DMS79 (cell line): ENCODE data around the gene CHST8.
"Not testable (repeated sequence)": the region's sequence is repeated elsewhere in the genome, so short reads cannot be mapped to it uniquely, and the experiment has no call there.

Experiments
- DNase-seq: peaks from one replicate; lab custom pipeline; 2025; lab: John Stamatoyannopoulos, UW

Gene CHST8, protein sequence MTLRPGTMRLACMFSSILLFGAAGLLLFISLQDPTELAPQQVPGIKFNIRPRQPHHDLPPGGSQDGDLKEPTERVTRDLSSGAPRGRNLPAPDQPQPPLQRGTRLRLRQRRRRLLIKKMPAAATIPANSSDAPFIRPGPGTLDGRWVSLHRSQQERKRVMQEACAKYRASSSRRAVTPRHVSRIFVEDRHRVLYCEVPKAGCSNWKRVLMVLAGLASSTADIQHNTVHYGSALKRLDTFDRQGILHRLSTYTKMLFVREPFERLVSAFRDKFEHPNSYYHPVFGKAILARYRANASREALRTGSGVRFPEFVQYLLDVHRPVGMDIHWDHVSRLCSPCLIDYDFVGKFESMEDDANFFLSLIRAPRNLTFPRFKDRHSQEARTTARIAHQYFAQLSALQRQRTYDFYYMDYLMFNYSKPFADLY

DNA sequence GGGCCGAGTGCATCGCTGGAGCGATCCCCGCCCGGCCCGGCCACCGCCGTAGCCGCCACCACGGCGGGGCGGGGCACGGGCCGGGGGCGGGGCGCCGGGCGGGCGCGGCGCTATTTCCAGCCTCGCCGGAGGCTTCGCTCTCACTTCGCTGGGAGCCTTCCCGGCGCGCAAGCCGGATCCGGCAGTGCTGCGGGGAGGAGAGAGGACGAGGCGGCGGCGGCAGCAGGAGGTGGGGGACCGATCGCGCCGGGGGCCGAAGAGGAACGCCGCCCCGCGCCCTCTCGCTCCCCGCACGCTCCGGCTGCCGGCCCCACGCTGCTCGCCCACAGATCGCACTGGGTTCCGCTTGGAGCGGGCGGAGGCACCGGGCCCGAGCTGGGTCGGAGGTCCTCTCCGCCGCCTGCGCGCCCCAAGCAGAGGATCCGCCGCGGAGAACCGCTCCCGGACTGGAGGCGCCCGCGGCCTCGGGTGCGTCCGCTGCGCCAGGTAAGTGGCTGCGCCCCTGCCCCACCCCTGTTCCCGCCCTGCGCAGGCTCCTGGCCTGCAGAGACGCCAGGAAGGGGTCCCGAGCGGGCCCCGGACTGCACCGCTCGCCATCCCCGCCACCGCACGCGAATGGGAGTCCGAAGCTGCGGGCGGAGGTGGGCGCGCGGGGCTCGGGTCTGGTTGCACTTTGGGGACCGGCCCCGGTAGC is at the start of gene CHST8:
TSS of gene CHST8 (plus strand) at position 143 of the 694 bp plus-strand sequence. CDS start 67,309 bp downstream, outside the sequence.
- peak; percentile 14 for DNase-seq

DNA sequence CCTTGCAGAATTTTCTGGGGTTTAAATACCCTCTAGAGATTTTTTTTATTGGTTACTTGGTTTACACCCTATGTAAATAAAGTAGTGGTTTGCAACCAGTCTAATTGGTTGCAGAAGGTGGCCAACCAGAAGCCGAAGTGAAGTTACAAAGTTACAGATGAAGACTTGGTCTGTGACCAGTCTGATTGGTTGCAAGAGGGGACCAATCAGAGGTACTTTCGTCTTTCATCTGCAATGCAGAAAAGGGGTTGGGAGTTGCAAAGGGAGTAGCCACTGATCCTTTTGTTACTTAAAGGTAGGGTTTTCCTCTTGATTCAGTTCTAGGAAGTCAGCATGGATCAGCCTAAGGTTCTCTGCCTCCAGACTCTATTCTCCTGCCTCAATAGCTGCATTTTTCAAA is 48.8 kb upstream of the CHST8 start:
- no peak for DNase-seq

DNA sequence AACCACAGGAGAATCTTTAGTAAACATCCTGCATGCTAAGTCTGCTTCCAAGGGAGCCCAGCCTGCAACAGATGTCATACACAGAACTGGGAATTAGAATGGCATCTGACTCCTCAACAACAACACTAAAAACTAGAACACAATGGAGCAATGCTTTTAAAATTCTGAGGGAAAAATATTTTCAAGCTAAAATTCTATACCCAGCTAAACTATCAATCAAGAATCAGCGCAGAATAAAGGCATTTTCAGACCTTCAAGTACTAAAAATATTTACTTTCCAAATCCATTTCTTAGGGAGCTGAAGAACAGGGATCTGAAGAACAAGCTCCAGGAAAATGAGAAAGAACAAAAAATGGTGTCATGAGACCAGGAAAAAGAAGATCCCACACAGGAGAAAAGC is 46.9 kb upstream of the CHST8 start:
- no peak for DNase-seq

DNA sequence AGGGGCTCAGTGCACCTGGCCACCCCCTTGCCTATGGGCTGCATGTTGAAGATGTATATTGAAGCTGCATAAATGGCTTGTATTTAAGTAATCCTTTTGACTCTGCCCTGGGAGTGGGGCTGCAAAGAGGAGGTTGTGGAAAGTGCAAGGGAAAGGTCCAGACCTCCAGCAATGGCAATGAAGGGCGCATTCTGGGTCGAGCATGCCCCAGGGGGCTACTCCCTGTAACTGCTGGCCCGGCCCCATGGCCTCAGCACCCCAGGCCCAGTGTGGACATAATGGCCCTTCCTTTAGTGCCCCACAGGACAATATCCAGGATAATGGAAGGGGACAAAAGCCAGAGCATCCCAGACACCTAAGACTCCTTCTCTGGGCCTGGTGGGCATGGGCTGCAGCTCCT is 43.1 kb upstream of the CHST8 start:
- no peak for DNase-seq

DNA sequence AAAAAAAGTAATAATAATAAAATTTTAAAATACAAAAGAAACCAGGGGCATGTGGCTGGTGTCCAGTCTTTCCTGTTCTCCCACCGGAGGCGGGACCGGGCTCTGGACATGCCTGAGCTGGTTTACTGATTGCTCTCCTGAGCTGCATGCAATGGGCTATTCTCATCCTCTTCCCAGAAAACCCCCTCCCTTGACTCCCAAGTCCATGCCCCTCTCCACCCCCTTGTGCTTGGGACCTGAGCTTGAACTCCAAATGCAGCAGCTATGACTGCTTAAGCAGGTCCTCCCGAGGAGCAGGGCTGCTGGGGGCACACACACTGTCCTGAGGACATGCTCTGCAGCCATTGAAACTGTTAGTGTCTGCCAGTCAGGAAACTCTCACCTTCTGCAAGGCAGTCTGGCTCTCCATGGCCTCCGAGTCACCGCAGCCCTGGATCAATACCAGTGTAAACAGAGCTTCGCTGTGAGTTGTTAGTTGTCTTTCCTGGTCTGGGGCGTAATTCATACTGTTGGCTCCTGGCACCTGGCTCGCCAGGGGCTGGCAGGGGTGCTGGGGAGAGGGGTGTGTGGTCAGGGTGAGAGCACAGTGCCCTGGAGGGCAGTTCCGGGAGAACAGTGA is 41.6 kb upstream of the CHST8 start:
- peak; percentile 1 for DNase-seq

DNA sequence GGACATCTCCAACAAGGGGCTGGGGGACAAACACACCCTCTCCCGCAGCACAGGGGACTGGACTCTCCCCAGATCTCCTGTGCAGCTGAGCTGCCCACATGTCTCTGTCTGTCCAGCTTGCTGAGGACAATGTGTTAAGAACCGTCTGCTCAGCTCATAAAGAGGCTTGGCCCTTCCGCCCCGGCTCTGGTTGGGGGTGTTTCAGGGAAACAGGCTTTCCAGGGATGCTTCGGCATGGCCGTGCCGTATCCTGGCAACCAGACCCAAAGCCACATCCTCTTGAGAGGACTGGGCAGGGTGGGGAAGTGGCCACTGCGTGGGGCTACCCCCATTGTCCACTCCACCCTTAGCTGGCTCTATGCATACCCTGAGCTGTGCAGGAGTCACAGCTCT is 41.1 kb upstream of the CHST8 start:
- no peak for DNase-seq

DNA sequence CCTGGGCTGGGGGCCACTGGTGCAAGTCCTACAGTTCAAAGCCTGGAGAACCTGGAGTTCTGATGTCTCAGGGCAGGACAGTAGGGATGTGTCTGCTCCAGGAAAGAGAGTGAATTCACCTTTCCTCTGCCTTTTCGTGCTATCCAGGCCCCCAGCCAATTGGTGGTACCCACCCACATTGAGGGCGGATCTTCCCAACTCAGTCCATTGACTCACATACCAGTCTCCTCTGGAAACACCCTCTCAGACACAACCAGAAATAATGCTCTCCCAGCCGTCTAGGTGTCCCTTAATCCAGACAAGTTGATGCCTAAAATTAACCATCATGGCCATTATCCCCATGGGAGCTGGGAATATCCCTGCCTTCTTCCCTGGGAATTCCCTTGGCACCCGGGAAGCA is 38.8 kb upstream of the CHST8 start:
- no peak for DNase-seq

DNA sequence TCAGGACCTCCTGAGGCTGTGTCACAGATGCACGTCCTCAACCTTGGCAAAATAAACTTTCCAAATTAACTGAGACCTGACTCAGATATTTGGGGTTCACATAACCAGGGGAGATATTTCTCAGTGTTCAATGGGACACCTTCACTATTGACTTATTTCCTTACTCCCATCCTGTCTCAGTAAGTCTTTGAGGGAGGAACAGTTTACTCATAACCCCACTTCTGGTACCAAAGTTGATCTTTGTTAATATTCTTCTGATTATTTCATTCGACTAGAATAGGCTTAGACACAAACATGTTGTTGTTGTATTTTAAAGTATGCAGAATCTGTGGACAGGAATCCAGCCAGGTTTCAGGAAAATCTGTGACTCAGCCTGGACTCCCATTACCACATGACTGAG is 34.6 kb upstream of the CHST8 start:
- DNase-seq = no peak

DNA sequence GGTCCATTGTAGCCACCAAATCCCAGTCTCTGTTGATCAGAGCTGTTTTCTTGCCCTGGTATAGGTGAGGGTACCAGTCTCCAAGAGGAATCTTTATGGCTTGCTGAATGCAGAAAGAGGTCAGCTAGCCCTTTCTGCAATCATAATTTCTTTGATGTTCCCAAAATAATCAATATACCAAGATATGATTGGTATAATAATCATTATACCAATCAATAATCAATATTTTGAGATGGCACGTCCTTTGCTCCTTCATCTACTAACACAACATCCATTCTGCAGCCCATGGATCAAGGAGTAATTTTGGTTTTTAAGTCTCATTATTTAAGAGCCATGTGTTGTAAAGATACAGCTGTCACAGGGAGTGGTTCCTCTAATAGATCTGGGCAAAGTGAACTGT is 31.5 kb upstream of the CHST8 start:
- DNase-seq = no peak

DNA sequence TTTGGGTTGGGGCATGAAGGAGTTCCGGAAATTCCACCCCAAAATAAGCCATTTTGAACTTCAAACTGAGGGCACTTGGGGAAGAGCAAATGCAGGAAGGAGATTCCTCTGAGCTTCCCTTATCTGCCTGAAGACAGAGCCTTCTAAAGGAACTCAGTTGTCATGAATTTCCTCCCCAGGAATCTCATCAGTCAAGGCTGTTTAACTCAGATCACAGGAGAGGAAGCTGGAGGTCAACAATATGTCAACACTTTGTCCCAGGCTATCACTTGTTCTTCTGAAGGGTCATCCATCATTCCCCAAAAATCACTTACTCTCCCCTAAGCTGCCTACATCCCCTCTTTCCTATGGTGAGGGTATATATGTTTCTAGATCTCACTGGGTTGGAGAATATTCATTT is 26.0 kb upstream of the CHST8 start:
- no peak for DNase-seq

DNA sequence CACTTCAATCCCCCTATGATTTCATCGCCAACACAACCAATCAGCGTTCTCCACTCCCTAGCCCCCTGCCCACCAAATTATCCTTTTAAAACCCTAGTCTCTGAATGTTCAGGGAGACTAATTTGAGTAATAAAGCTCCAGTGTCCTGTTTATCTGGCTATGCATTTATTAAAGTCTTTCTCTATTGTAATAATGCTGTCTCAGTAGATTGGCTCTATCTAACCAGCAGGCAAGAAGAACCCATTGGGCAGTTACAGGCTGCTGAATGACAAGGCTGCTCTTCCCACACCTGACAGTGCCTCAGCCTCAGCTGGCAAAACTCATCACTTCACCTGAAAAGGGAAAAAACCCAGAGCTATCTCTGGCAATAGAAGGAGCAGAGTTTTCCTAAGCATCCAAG is 20.2 kb upstream of the CHST8 start:
- DNase-seq = no peak

DNA sequence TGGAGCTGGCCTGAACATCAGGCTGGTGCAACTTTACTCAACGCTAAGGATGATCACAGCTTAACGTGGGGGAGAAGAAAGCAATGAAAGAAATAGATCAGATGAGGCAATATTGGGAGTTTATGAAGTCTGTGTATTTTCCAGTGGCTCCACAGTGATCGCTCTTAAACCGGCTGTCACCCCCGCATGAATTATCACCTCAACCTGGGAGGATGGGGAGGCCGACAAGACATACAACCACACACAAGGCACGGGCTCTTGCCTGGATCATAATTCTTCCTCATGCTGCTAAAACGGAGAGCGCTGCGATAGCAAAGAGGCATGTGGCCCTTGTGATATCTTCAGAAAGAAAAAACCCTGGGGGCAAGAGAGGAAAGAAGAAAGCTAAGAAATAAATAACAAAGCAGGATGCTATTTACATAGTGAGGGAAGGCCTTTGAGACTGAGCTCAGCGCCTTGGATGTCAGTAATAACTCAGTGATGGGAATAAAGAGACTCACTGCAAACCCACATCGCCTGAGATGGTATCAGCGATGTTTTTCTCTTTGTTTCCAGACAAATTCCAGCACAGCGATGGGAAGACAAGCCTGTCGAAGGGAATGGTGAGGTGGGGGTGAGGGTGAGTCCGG is 19.1 kb upstream of the CHST8 start:
- no peak for DNase-seq

DNA sequence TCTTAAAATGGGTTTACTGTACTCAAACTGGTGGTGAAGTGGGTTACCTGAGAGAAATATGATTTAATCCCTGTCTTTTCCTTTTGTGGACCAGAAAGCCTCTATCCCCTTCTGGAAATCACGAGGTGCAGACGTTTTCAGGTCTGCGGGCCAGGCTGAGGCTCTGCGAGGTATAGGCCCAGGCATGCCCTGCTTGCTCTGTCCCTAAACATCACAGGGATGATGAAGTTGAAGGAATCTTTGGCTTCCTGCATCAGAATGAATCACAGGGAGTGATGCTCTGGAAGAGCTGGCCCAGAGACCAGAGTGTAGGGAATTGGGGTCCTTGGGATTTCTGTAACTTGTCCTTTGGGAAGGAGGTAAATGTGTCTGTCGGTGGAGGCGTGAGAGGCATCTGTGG is 18.4 kb upstream of the CHST8 start:
- DNase-seq = no peak

DNA sequence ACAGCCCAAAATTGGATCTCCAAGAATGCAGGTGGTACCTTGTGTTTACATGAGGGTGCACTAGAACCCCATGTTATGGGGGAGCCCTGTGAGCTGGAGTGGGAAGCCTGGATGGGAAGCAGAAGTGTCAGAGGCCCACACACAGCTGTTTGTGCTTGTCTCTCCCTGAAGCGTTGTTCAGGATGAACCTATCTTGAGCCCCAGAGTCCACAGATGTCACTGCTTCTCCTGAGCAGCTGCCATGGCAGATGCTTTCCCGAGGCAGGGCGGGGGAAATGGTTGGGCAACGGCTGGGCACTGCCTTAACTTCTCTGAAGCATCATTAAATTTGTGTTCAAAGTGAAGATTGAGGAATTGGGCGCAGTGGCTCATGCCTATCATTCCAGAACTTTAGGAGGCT is 17.1 kb upstream of the CHST8 start:
- no peak for DNase-seq

DNA sequence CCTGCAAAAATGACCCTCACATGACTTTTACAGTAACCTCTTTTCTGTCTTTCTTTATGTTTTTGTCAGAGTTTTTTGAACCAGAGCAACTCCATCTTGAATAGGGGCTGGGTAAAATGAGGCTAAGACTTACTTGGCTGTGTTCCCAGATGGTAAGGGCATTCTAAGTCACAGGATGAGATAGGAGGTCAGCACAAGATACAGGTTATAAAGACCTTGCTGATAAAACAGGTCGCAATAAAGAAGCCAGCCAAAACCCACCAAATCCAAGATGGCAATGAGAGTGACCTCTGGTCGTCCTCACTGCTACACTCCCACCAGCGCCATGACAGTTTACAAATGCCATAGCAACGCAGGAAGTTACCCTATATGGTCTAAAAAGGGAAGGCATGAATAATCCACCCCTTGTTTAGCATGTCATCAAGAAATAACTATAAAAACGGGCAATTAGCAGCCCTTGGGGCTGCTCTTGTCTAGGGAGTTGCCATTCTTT is 15.9 kb upstream of the CHST8 start:
- DNase-seq = not testable (repeated sequence)

DNA sequence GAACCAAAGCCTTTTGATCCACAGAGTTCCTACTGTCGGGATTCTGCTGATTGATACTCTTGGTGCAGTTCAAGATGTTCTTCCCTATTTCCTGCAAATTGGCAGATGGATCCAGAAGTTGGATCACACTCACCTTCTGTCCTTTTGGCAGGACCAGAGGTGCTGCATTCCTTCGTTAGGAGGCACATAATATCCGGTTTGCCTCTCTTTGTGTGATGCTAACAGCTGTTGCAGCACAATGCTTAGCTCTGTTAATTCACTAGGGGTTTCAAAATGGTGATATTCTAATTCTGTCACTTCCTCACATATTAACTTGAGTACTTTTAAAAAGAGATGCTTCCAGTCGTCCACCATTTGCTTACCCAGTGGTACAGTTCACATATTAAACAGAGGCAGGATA is 15.2 kb upstream of the CHST8 start:
- DNase-seq = no peak

DNA sequence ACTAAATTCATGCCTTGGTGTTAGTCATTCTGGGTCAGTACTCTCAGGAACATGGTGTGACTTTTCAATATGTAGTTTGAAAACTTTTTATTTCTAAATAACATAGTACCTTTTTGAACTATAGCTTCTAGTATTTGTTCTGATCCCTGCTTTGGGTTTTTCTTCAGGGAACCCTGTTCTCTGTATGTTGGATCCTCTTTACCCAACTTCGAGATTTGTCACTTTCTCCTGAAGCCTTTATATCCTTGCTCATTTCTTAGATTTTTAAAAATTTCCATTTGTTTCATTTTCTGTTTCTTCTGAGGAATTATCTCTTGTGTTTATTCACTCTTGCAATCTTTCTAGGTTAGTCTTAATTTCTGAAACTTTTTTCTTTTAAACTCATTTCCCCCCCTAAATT is 12.4 kb upstream of the CHST8 start:
- no peak for DNase-seq

DNA sequence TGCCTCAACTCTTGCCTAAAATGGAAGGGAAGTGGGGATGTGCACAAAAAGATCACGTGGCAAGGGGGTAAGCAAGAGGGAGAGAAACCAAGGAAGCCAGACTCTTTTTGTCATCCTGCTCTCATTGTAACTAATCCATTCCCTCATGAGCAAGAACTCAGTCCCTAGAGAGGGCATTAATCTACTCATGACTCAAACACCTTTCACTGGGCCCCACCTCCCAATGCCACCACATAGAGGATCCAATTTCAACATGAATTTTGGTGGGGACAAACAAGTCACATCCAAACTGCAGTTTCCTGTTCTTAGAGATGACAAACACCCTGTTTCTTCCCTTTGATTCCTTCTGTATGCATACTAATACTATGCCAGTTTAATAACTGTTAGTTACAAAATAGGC is 11.2 kb upstream of the CHST8 start:
- DNase-seq = no peak

DNA sequence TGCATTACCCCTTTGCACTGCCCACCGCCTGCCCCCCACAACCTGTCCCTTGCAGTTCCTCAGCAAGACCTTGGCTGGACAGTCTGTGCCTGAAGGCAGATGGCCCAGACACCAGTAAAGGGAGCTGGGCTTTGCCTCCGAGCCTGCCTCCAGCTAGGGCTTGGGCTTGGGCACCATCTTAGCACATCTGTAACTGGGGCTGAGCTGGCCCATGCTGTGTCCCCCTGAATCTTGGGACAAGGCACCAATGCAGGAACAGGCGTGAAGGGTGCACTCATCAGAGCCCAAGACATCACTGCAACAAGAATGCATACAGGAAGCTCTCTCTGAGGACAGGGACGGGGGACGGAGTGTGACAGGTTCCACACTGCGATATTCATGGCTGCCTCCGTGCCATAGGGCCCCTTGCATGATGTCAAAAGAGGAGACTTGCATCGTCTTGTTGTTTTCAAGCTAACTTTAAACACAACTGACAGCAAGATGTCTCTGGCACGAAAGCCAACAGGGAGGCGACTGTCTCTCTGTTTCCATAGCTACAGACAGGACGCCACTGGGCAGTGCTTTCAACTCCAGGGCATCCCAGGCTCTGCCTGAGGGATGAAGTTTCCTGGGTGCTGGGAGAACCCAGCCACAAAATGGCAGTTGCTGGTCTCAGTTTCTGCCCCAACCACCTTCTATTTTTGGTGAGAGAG is 8.7 kb upstream of the CHST8 start:
- DNase-seq = no peak

DNA sequence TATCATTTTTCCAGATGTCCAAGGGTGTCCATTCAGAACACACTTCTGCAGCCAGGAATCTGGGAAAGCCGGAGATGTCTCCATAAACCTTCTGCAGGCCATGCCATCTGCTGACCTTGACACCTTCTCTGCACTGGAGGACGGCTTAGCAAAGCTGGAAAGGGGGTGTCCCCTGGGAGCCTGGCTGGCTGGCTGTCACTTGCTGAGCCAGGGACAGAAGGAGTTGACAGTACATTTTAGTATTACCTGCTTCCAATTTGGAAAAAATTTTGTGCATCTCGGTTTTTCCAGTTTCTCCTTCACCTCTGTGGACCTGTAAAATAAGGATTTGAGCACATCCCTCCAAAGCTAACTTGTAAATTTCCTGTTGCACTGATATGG is 8.1 kb upstream of the CHST8 start:
- no peak for DNase-seq

DNA sequence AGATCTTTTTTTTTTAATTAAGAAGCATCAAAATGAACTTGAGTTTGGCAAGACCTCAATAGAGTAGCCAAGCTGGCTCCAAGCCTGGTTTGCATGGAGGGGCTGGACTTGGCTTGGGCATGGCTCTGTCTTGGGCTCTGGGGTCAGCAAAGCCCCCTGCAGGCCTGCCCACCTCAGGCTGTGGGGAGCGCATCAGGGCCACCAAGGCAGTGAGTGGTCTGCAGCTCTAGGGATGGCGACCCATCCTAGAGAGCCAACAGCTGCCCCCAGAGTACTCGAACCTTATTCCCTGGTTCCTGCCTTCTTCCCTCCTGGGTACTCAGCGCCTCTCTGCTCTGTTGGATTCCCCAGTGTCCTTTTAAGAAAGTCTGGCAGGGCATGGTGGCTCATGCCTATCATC is 5.4 kb upstream of the CHST8 start:
- DNase-seq = no peak

DNA sequence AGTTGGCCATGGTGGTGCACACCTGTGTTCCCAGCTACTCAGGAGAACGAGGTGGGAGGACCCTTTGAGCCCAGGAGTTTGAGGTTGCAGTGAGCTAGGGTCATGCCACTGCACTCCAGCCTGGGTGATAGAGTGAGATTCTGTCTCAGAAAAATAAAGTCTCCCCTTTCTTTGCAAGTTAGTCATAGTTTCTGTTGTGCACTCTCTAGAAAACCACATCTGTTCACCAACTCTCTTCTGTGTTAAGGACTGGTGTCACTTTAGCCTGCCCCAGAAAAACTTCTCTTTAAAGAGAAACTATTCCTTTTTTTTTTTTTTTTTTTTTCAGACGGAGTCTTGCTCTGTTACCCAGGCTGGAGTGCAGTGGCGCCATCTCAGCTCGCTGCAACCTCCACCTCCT is 4.9 kb upstream of the CHST8 start:
- no peak for DNase-seq
